OCI-LY1 (cell line): ENCODE measurements around the gene INSR.

Experiments used
- H2AFZ ChIP-seq: fragments of 200-600 bp; sonication (generic), shearing (Covaris generic); 2 replicates; pipeline ENCODE4 v1.6.0; 2014; ENCODE audit warnings: antibody characterized with exemption, mild to moderate bottlenecking, low read length
- H3F3A ChIP-seq: fragments of 200-600 bp; sonication (generic), shearing (Covaris generic); 2 replicates; pipeline ENCODE4 v1.6.0; 2014; ENCODE audit warnings: mild to moderate bottlenecking, antibody characterized with exemption, low read length, moderate library complexity; ENCODE audit not compliant: insufficient read depth
- H3K27ac ChIP-seq: fragments of 200-600 bp; sonication (generic); 2 replicates; pipeline ENCODE4 v1.5.1; 2014; ENCODE audit warnings: low read length, mixed run types, mild to moderate bottlenecking, low read depth; ENCODE audit not compliant: poor library complexity, severe bottlenecking
- H3K27me3 ChIP-seq: fragments of 200-600 bp; sonication (generic); 2 replicates; pipeline ENCODE4 v1.6.0; 2014; ENCODE audit warnings: antibody characterized with exemption, mild to moderate bottlenecking, low read length, moderate library complexity; ENCODE audit not compliant: insufficient read depth
- H3K36me3 ChIP-seq: fragments of 200-600 bp; sonication (generic); 2 replicates; pipeline ENCODE4 v1.6.1; 2014; ENCODE audit warnings: mild to moderate bottlenecking, antibody characterized with exemption, low read length, moderate library complexity, mixed read lengths; ENCODE audit not compliant: insufficient read depth
- H3K4me1 ChIP-seq: fragments of 200-600 bp; sonication (generic); 2 replicates; pipeline ENCODE4 v1.5.1; 2014; ENCODE audit warnings: mild to moderate bottlenecking, low read length, moderate library complexity; ENCODE audit not compliant: insufficient read depth, severe bottlenecking
- H3K4me2 ChIP-seq: fragments of 200-600 bp; sonication (generic), shearing (Covaris generic); 2 replicates; pipeline ENCODE4 v1.6.1; 2014; ENCODE audit warnings: low read length
- H3K4me3 ChIP-seq: fragments of 200-600 bp; sonication (generic); 2 replicates; pipeline ENCODE4 v1.5.1; 2014; ENCODE audit warnings: low read length, low read depth, mild to moderate bottlenecking, mixed read lengths; ENCODE audit not compliant: poor library complexity, severe bottlenecking
- H3K79me2 ChIP-seq: fragments of 200-600 bp; shearing (Covaris generic); 2 replicates; pipeline ENCODE4 v1.6.1; 2016; ENCODE audit warnings: mixed run types, low read length, mixed read lengths; ENCODE audit not compliant: insufficient read depth
- H3K9ac ChIP-seq: fragments of 200-600 bp; sonication (generic), shearing (Covaris generic); 2 replicates; pipeline ENCODE4 v1.6.1; 2014; ENCODE audit warnings: mild to moderate bottlenecking, low read length, mixed read lengths
- H3K9me2 ChIP-seq: fragments of 200-600 bp; sonication (generic), shearing (Covaris generic); 2 replicates; pipeline ENCODE4 v1.6.1; 2014; ENCODE audit warnings: low read depth, mild to moderate bottlenecking, low read length, mixed read lengths
- H3K9me3 ChIP-seq: fragments of 200-600 bp; shearing (Covaris generic); 2 replicates; pipeline ENCODE4 v1.6.1; 2014; ENCODE audit warnings: low read length, mixed read lengths
- H4K20me1 ChIP-seq: fragments of 200-600 bp; sonication (generic), shearing (Covaris generic); 2 replicates; pipeline ENCODE4 v1.6.0; 2016; ENCODE audit warnings: mild to moderate bottlenecking, low read length; ENCODE audit not compliant: insufficient read depth
- CTCF ChIP-seq: fragments of 200-600 bp; sonication (generic), shearing (Covaris generic); IDR thresholded peaks from 2 replicates; pipeline ENCODE4 v1.5.1; 2017; ENCODE audit warnings: mild to moderate bottlenecking, antibody characterized with exemption, low read length, moderate library complexity, mixed read lengths
- EZH2 ChIP-seq: fragments of 200-600 bp; sonication (generic), shearing (Covaris generic); IDR thresholded peaks from 2 replicates; pipeline ENCODE4 v1.8.0; 2017; ENCODE audit warnings: borderline replicate concordance, mixed run types, mild to moderate bottlenecking, antibody characterized with exemption, low read length, moderate library complexity, mixed read lengths

INSR gene

GRCh38 chr19:7287722-7288121 is 6.5 kb downstream of the INSR start:
- no peaks in the 10 kb centered on the region for H3K79me2 ChIP-seq
- peak overlapping the region; percentile 18 for H3K27ac ChIP-seq
- no peak overlapping the region for H3K4me2 ChIP-seq
- TF ChIP-seq CTCF: no peak
- no peak for TF ChIP-seq EZH2
- no peaks in the 10 kb centered on the region for H3K27me3 ChIP-seq
- peaks cover 59% of the 10 kb centered on the region for H3K4me1 ChIP-seq
- H4K20me1 ChIP-seq: no peaks in the 10 kb centered on the region
- no peaks in the 10 kb centered on the region for H3K9me2 ChIP-seq
- no peaks in the 10 kb centered on the region for H3F3A ChIP-seq
- H2AFZ ChIP-seq: no peak overlapping the region
- no peak overlapping the region for H3K9ac ChIP-seq
- no peaks in the 10 kb centered on the region for H3K9me3 ChIP-seq
- no peaks in the 10 kb centered on the region for H3K36me3 ChIP-seq
- no peak overlapping the region for H3K4me3 ChIP-seq

GRCh38 chr19:7280940-7281666 is 13.1 kb downstream of the INSR start:
- Histone ChIP-seq H3K9me2 (no peaks in the 10 kb centered on the region), H4K20me1 (no peaks in the 10 kb centered on the region), H3K9me3 (no peaks in the 10 kb centered on the region), H3K36me3 (no peaks in the 10 kb centered on the region), H3K4me1 (peaks cover 25% of the 10 kb centered on the region), H3K27me3 (no peaks in the 10 kb centered on the region), H3K27ac (peak overlapping the region; percentile 26), H3K9ac (no peak overlapping the region), H3K4me3 (no peak overlapping the region), H3K4me2 (no peak overlapping the region), H2AFZ (no peak overlapping the region), H3F3A (no peaks in the 10 kb centered on the region; the same call in 1 of the 2 replicates), H3K79me2 (no peaks in the 10 kb centered on the region)
- no peak for TF ChIP-seq CTCF
- TF ChIP-seq EZH2: no peak

- Histone ChIP-seq H3K27ac (peak overlapping the region; percentile 99), H3K4me3 (peak overlapping the region; percentile 34), H3F3A (0 out of 2 replicates have a peak, but pooled peaks cover 2% of the 10 kb centered on the region), H3K79me2 (no peaks in the 10 kb centered on the region), H3K9me2 (no peaks in the 10 kb centered on the region), H3K27me3 (no peaks in the 10 kb centered on the region), H3K36me3 (no peaks in the 10 kb centered on the region), H3K4me1 (peaks cover 56% of the 10 kb centered on the region), H2AFZ (no peak overlapping the region), H3K9me3 (no peaks in the 10 kb centered on the region), H3K9ac (peak overlapping the region; percentile 63), H4K20me1 (no peaks in the 10 kb centered on the region), H3K4me2 (peak overlapping the region; percentile 70)
- TF ChIP-seq EZH2 (no peak), CTCF (no peak)
Measured at GRCh38 chr19:7272856-7273578, 21.2 kb downstream of the INSR start.
